SKM-1 (cell line): Measurements from ENCODE around the gene INTS6L.
"Not testable (repeated sequence)": the region's sequence is repeated elsewhere in the genome, so short reads cannot be mapped to it uniquely, and the experiment has no call there.

Source experiments
- DNase-seq: peaks from one replicate; lab custom pipeline; 2025; ENCODE audit not compliant: unreplicated experiment; lab: John Stamatoyannopoulos, UW

Gene INTS6L

GRCh38 chrX:135522132-135522530 is 1.7 kb downstream of the INTS6L start:
- DNase-seq: no peak

DNA sequence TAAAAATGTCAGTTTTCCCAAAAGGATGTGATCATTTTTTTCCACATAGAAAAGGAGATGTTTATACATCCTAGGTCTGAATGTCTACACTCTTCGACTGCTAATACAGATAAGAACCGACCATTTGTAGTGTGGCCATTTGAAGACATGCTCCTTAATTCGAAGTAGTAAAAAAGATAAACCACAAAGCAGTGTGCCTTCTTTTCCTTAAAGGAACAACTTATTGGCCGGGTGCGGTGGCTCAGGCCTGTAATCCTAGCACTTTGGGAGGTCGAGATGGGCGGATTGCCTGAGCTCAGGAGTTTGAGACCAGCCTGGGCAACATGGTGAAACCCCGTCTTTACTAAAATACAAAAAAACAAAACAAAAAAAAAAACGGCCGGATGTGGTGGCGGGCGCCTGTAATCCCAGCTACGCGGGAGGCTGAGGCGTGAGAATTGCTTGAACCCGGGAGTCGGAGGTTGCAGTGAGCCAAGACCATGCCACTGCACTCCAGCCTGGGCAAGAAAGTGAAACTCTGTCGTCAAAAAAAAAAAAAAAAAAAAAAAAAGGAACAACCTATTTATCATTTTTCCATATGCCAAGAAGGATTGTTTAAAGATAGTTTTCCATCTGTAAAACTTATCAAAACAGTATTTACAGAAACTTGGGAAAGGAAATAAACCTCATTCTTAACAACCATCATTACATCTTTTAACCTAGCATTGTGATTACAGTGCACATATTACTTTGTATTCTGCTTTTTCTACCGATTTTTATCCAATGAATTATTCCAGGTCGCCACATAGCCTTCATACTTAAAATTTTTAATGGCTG is 2.6 kb downstream of the INTS6L start:
- no peak for DNase-seq

- DNase-seq: no peak
Observed at GRCh38 chrX:135528254-135528653, 7.8 kb downstream of the INTS6L start.

GRCh38 chrX:135528756-135529155 is 8.3 kb downstream of the INTS6L start:
- no peak for DNase-seq

DNA sequence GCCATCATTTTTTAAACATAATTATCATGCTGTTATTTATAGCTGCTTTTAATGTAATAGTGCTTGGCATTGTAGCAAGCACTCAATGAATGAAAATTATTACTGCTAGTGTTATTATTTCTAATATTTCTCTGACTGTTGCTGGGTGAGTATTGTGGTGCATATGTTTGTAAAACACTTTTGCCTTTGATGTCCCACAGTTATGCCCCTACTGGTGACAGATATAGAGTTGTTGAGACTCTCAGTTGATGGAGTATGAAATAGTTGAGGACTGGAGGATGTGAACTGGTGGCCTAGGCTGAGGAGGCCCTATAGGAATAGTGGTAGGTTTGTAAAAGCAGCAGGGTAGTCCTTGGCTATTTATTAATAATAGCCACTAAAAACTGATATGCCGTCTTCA is 9.6 kb downstream of the INTS6L start:
- DNase-seq: no peak

DNA sequence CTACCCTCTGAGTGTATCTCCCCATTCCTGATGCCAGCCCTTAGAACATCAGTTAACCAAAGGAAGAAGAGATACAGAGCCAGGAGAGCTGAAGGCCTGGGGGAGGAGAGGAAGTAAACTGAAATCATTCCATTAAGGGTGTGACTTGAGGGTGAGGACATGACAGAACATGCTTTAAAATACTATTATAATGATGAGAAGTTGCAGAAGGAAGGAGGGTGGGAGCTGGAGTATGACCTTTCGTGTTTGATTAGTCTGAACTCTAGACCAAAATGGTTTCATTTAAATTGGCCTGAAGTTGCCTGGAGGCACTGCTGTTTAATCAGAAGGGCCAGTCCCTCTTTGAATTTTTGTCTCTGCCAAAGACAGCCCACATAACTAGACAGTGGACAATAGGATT is 11.4 kb downstream of the INTS6L start:
- DNase-seq: no peak

DNA sequence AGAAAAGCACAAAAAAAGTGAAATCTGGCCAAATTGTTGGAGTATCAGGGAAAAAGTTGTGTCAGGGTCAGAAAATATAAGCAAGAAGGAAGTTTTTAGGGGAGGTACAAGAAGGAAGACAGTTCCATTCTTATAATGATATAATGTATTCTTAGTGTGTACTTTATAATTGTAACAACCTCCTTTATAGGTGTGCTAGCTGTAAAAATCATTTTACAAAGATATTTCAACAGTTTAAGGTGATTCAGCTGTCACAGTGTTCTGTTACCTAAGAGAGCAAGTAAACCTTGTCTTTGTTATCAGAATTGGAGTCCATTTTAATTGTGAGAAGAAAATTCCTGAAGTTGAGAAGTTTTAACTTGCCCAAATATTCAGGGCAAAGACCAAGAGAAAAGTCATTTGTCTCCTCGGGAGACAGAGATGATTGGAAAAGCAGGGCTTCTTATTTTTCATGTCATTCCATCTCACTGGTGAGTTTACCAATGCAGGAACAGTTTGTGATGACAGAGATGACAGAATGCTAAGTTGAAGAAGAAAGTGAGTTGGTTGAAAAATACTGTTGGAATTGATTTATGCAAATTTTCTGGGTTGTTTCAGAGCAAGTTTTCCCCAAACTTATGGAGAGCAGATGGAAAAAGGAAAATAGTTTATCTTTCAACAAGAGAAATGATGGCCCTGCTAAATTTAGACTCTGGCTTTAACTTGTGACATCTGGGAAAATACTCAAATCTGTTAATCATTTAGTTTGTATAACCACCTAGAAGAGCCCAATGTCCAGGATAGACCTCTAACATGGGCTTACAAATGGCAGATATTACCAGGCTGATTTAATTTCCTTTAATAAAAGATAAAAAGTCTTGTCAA is 14.8 kb downstream of the INTS6L start:
- no peak for DNase-seq

DNA sequence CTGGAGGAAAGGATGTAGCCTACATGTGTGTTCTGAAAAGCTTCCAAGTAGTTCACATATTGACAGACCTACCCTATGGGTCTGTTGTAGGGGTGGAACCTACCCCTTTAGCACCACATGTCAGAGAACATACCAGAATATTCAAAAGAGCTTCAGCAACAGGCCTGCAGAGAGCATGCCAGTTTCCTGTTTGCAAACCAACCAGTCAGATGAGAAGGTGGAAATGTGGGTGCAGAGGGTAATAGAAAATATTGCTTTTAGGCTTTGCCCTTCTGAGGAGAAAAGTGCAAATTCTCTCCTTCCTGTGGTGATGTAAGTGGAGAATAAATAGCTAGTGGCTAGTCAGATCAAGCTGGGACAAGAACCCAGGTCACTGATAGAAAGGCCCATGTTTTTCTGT is 16.4 kb downstream of the INTS6L start:
- no peak for DNase-seq

- no peak for DNase-seq
Observed at GRCh38 chrX:135541351-135541750, 20.9 kb downstream of the INTS6L start.

DNA sequence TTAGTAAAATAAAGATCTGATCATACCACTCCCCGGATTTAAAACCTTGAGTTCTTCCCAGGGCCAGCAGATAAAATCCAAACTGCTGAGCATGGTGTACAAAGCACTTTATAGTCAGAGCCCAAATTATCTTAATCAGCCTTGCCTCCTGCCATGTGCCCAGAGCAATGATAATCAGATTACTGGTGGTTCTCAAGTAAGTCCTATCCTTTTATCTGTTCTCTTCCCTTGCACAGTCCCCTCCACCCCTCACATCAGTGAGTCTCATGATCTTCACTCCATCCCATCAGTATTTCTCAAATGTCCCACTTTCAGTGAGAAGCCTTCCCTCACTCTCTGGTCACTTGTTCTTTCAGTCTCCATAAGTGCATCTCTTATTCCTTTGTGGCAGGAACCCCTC is 22.7 kb downstream of the INTS6L start:
- no peak for DNase-seq

GRCh38 chrX:135543924-135544323 is 23.5 kb downstream of the INTS6L start:
- no peak for DNase-seq

DNA sequence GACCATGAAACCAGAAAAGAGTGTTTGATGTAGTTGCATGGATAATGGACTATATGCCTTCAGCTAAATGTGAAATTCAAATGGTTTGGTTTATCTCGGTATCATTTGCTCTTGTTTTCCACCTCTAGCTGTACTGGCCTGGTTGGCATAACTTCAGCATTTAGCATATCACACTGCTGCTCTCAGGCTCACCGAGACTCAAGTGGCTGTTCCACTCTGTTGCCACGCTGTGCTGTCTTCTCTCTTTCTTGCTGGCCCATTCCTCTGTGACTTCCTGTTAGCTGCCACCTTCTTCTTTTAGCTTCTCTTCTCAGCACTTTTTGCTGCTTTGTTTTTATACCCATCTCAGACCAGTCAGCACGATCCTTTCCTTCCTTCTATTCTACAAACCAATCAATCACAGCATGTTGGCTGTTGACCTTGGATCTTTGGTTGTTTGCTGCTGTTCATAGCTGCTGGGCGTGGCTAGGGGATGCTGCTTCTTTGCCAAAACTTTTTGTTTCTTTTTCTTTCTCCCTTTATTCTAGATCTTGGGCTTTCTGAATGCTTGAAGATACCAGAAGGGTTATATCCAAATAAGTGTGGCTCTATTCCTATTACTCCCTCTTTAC is 24.0 kb downstream of the INTS6L start:
- DNase-seq: no peak

GRCh38 chrX:135547767-135548166 is 27.3 kb downstream of the INTS6L start:
- no peak for DNase-seq

DNA sequence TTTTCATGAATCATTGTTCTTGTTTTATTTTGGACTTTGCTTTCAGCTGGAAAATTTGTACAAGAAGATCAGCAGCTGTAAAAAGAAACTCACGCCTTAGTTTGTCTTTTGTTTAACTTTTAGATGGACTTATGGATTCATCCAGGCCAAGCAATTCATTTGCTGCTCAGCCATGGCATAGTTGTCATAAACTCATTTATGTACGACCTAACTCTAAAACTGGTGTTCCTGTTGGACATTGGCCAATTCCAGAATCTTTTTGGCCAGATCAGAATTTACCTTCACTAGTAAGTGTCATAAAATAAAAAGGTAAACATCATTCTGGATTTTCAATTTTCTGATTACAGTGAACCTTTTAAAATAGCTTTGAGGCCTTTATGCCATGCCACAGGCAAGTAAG is 29.1 kb downstream of the INTS6L start:
- DNase-seq: no peak

DNA sequence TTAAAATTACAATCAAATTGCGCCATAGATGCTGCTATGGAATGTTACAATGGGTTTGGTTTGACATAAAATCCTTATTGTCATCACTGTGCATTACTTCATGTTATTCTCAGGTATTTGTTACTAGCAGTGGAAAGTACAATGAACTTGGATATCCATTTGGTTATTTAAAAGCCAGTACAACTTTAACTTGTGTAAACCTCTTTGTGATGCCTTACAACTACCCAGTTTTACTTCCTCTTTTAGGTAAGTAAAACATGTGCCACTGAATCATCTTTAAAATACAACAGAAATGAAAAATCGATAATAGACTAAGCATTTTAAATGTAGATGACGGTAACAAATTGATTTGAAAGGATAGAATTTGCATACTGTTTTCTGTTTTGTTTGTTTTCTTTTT is 35.6 kb downstream of the INTS6L start:
- no peak for DNase-seq

- no peak for DNase-seq
Observed at GRCh38 chrX:135557344-135557743, 36.9 kb downstream of the INTS6L start.

- no peak for DNase-seq
Observed at GRCh38 chrX:135572436-135572835, 52.0 kb downstream of the INTS6L start.

- DNase-seq: no peak
Observed at GRCh38 chrX:135581496-135581895, 61.0 kb downstream of the INTS6L start.

GRCh38 chrX:135585153-135585552 is 64.7 kb downstream of the INTS6L start:
- DNase-seq: no peak

DNA sequence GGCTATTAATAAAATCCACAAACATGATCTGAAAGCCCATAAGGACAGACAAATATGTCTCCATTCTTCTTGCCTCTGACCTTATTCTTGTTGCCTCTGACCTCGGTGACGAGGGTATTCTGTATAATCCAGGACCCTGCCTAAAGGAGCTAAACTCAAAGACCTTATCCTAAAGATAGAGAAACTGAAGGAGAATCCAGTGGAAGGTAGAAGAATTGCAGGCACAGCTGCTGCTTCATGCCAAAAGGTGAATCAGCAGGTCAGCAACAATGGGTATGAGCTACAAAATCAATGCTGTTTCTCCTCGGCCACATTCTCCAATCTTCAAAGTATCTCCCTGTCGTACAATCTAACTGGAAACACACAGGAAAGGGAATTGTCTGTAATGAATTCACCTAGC is 71.4 kb downstream of the INTS6L start:
- DNase-seq: no peak

- DNase-seq: not testable (repeated sequence)
Observed at GRCh38 chrX:135594049-135594448, 73.6 kb downstream of the INTS6L start.

DNA sequence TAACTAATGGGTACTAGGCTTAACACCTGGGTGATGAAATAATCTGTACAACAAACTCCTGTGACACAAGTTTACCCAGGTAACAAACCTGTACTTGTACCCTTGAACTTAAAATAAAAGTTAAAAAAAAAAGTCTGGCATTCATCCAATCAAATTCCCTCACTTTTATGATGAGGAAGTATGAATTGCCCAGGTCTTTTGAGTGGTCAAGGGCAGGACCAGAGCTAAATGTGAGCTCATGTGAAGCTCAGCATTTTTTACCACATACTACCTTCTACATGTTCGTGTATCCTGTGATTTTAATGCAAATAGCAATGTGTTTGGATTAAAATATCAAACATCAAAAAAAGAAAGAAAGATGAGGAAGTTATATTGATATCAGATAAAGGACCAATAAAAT is 74.0 kb downstream of the INTS6L start:
- not testable (repeated sequence) for DNase-seq
